Liver (tissue), 3 donors: ENCODE data around the gene GLIS1.

Experiments used
- EGR1 ChIP-seq, 2 donors: IDR thresholded peaks; 2 replicates each; pipeline ENCODE4 v1.6.1; 2016 to 2018; ENCODE audit warnings: antibody characterized with exemption in 2 of 2, low read depth in 2 of 2
- FOXA1 ChIP-seq: IDR thresholded peaks from 2 replicates; pipeline ENCODE4 v1.6.1; 2016; ENCODE audit warnings: antibody characterized with exemption
- GABPA ChIP-seq, 2 donors: IDR thresholded peaks in 1 of 2; conservative IDR thresholded peaks in 1 of 2; 2 replicates each; pipeline ENCODE4 v1.6.1; 2016; ENCODE audit warnings: antibody characterized with exemption in 2 of 2, mild to moderate bottlenecking in 1 of 2, moderate library complexity in 1 of 2
- HNF4G ChIP-seq: IDR thresholded peaks from 2 replicates; pipeline ENCODE4 v1.6.1; 2016; ENCODE audit warnings: antibody characterized with exemption
- JUND ChIP-seq, 2 donors: IDR thresholded peaks; 2 replicates each; pipeline ENCODE4 v1.6.1; 2016; ENCODE audit warnings: antibody characterized with exemption in 2 of 2
- NR2F2 ChIP-seq: IDR thresholded peaks from 2 replicates; pipeline ENCODE4 v1.6.1; 2016; ENCODE audit warnings: antibody characterized with exemption
- RAD21 ChIP-seq, 2 donors: IDR thresholded peaks; 2 replicates each; pipeline ENCODE4 v1.6.1; 2016; ENCODE audit warnings: antibody characterized with exemption in 2 of 2, mild to moderate bottlenecking in 2 of 2
- SP1 ChIP-seq: IDR thresholded peaks from 2 replicates; pipeline ENCODE4 v1.6.1; 2018; ENCODE audit warnings: antibody characterized with exemption, mild to moderate bottlenecking
- TAF1 ChIP-seq: conservative IDR thresholded peaks from 2 replicates; pipeline ENCODE4 v1.6.1; 2016; ENCODE audit warnings: antibody characterized with exemption, mild to moderate bottlenecking
- YY1 ChIP-seq: IDR thresholded peaks from 2 replicates; pipeline ENCODE4 v1.6.1; 2016; ENCODE audit warnings: antibody characterized with exemption, mild to moderate bottlenecking
- TF ChIP-seq, protein P1 (sequence below): fragments of 150-350 bp; IDR thresholded peaks from 2 replicates; pipeline ENCODE4 v1.5.1; 2017; ENCODE audit warnings: improper control_type of control experiment, low read depth, low read length; ENCODE audit not compliant: missing input control
- TF ChIP-seq, protein P2 (sequence below): IDR thresholded peaks from 2 replicates; pipeline ENCODE4 v1.6.1; 2016; ENCODE audit warnings: antibody characterized with exemption
- TF ChIP-seq, protein P3 (sequence below): IDR thresholded peaks from 2 replicates; pipeline ENCODE4 v1.6.1; 2016; ENCODE audit warnings: antibody characterized with exemption
- TF ChIP-seq, protein P4 (sequence below): IDR thresholded peaks from 2 replicates; pipeline ENCODE4 v1.6.1; 2016; ENCODE audit warnings: antibody characterized with exemption, mild to moderate bottlenecking
- donor health status: healthy.
- donor health status: healthy.

DNA sequence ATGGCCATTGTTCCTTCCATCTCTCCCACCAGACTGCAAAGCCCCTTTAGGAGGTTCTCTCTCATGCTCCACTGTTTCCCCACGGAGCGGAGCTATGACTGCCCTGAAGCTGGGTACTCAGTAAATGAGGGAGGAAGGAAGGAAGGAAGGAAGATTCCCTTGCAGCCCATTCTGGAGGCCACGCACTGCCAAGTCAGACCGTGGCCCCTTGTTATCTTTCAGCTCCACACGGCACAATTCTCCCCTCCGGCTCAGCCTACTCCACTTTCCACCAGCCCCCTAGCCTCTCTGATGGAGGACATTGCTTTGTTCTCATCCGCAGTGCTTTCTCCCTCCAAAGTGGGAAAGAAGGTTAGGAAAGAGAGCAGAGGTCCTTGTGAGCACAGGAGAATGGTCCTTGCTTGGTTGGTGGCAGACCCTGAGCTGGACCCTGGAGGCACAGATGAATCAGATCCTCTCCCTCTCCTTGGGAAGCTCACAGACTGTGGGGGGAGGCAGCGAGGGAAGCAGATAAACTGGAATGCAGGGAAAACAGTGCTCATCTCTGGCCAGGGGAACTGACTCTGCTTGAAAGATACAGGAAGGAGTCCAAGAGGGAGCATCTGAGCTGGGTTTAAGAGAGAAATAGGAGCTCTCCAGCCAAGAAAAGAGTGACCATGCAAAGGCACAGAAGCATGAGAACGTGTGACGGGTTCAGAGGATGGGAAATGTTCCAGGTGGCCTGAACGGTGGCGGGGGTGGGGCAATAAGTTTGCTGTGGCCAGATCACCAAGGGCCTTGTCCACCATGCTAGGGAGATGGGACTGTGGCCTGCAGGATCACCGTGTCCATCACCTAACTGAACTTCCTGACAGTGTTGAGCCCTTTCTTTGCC, 52.6 kb downstream of the GLIS1 start:
- TF ChIP-seq RAD21 (IDR thresholded peaks at IDR 0.05): no peak
- no peak for TF ChIP-seq SP1
- TF ChIP-seq, protein P1, sequence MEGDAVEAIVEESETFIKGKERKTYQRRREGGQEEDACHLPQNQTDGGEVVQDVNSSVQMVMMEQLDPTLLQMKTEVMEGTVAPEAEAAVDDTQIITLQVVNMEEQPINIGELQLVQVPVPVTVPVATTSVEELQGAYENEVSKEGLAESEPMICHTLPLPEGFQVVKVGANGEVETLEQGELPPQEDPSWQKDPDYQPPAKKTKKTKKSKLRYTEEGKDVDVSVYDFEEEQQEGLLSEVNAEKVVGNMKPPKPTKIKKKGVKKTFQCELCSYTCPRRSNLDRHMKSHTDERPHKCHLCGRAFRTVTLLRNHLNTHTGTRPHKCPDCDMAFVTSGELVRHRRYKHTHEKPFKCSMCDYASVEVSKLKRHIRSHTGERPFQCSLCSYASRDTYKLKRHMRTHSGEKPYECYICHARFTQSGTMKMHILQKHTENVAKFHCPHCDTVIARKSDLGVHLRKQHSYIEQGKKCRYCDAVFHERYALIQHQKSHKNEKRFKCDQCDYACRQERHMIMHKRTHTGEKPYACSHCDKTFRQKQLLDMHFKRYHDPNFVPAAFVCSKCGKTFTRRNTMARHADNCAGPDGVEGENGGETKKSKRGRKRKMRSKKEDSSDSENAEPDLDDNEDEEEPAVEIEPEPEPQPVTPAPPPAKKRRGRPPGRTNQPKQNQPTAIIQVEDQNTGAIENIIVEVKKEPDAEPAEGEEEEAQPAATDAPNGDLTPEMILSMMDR: no peak
- no peak for TF ChIP-seq TAF1
- no peak for TF ChIP-seq JUND (IDR thresholded peaks at IDR 0.05)
- TF ChIP-seq, protein P2, sequence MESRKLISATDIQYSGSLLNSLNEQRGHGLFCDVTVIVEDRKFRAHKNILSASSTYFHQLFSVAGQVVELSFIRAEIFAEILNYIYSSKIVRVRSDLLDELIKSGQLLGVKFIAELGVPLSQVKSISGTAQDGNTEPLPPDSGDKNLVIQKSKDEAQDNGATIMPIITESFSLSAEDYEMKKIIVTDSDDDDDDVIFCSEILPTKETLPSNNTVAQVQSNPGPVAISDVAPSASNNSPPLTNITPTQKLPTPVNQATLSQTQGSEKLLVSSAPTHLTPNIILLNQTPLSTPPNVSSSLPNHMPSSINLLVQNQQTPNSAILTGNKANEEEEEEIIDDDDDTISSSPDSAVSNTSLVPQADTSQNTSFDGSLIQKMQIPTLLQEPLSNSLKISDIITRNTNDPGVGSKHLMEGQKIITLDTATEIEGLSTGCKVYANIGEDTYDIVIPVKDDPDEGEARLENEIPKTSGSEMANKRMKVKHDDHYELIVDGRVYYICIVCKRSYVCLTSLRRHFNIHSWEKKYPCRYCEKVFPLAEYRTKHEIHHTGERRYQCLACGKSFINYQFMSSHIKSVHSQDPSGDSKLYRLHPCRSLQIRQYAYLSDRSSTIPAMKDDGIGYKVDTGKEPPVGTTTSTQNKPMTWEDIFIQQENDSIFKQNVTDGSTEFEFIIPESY: no peak
- TF ChIP-seq, protein P3, sequence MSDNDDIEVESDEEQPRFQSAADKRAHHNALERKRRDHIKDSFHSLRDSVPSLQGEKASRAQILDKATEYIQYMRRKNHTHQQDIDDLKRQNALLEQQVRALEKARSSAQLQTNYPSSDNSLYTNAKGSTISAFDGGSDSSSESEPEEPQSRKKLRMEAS: no peak
- TF ChIP-seq GABPA (IDR thresholded peaks at IDR 0.05 in 1 of 2, conservative IDR thresholded peaks at IDR 0.05 in 1 of 2): no peak
- TF ChIP-seq YY1: no peak
- no peak for TF ChIP-seq NR2F2
- TF ChIP-seq FOXA1: no peak
- no peak for TF ChIP-seq EGR1 (IDR thresholded peaks at IDR 0.05; ENCODE audit: low read depth in 2 of 2)
- TF ChIP-seq HNF4G: no peak
- TF ChIP-seq, protein P4, sequence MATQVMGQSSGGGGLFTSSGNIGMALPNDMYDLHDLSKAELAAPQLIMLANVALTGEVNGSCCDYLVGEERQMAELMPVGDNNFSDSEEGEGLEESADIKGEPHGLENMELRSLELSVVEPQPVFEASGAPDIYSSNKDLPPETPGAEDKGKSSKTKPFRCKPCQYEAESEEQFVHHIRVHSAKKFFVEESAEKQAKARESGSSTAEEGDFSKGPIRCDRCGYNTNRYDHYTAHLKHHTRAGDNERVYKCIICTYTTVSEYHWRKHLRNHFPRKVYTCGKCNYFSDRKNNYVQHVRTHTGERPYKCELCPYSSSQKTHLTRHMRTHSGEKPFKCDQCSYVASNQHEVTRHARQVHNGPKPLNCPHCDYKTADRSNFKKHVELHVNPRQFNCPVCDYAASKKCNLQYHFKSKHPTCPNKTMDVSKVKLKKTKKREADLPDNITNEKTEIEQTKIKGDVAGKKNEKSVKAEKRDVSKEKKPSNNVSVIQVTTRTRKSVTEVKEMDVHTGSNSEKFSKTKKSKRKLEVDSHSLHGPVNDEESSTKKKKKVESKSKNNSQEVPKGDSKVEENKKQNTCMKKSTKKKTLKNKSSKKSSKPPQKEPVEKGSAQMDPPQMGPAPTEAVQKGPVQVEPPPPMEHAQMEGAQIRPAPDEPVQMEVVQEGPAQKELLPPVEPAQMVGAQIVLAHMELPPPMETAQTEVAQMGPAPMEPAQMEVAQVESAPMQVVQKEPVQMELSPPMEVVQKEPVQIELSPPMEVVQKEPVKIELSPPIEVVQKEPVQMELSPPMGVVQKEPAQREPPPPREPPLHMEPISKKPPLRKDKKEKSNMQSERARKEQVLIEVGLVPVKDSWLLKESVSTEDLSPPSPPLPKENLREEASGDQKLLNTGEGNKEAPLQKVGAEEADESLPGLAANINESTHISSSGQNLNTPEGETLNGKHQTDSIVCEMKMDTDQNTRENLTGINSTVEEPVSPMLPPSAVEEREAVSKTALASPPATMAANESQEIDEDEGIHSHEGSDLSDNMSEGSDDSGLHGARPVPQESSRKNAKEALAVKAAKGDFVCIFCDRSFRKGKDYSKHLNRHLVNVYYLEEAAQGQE: no peak
